Measurements from ENCODE around the gene DGKG.

DGKG gene

GRCh38 chr3:186154641-186155040 lies 207.4 kb downstream of the DGKG start:
- in situ Hi-C loops (cut with HindIII; ENCODE audit: low sequenced_read_pairs): no loop called here
- TF ChIP-seq CTCF (IDR thresholded peaks at IDR 0.05; ENCODE audit: low read depth, low read length, missing control alignments): no peak
- H3K4me3 ChIP-seq (ENCODE audit: low read depth, low read length): no peak overlapping the region
- no peak for DNase-seq (ENCODE audit: low read depth)

GRCh38 chr3:186152889-186153292 lies 209.1 kb downstream of the DGKG start:
- H3K4me3 ChIP-seq (ENCODE audit: low read depth, low read length): no peak overlapping the region
- no peak for DNase-seq (ENCODE audit: low read depth)
- in situ Hi-C loops (cut with HindIII; ENCODE audit: low sequenced_read_pairs): no loop called here
- TF ChIP-seq CTCF (IDR thresholded peaks at IDR 0.05; ENCODE audit: low read depth, low read length, missing control alignments): no peak

- in situ Hi-C loops (cut with HindIII; ENCODE audit: low sequenced_read_pairs): no loop called here
- no peak overlapping the region for H3K4me3 ChIP-seq (ENCODE audit: low read depth, low read length)
- DNase-seq (ENCODE audit: low read depth): no peak
- no peak for TF ChIP-seq CTCF (IDR thresholded peaks at IDR 0.05; ENCODE audit: low read depth, low read length, missing control alignments)
Measured at GRCh38 chr3:186152361-186152798, 209.7 kb downstream of the DGKG start.

GRCh38 chr3:186151077-186151971 lies 210.7 kb downstream of the DGKG start:
- no peak for DNase-seq (ENCODE audit: low read depth)
- H3K4me3 ChIP-seq (ENCODE audit: low read depth, low read length): no peak overlapping the region
- in situ Hi-C loops (cut with HindIII; ENCODE audit: low sequenced_read_pairs): no loop called here
- TF ChIP-seq CTCF (IDR thresholded peaks at IDR 0.05; ENCODE audit: low read depth, low read length, missing control alignments): no peak

- DNase-seq (ENCODE audit: low read depth): no peak
- in situ Hi-C loops (cut with HindIII; ENCODE audit: low sequenced_read_pairs): no loop called here
- TF ChIP-seq CTCF (IDR thresholded peaks at IDR 0.05; ENCODE audit: low read depth, low read length, missing control alignments): no peak
- H3K4me3 ChIP-seq (ENCODE audit: low read depth, low read length): no peak overlapping the region
Measured at GRCh38 chr3:186150041-186150830, 211.8 kb downstream of the DGKG start.

GRCh38 chr3:186149319-186149960 lies 212.6 kb downstream of the DGKG start:
- no peak overlapping the region for H3K4me3 ChIP-seq (ENCODE audit: low read depth, low read length)
- in situ Hi-C loops (cut with HindIII; ENCODE audit: low sequenced_read_pairs): no loop called here
- no peak for TF ChIP-seq CTCF (IDR thresholded peaks at IDR 0.05; ENCODE audit: low read depth, low read length, missing control alignments)
- no peak for DNase-seq (ENCODE audit: low read depth)

All from astrocyte of the cerebellum (primary cell).